GM19239 (cell line): ENCODE results near the gene CPXM1.
"Not testable (repeated sequence)": the region's sequence is repeated elsewhere in the genome, so short reads cannot be mapped to it uniquely, and the experiment has no call there.

Experiments used
- DNase-seq: peaks from one replicate; pipeline ENCODE4 v3.0.0; 2011; ENCODE audit warnings: low spot score; ENCODE audit not compliant: insufficient read length
- FAIRE-seq: peaks from 2 replicates; lab custom pipeline; 2011; peaks lifted over from hg19 to GRCh38; lab: Jason Lieb, UNC

The CPXM1 gene

DNA sequence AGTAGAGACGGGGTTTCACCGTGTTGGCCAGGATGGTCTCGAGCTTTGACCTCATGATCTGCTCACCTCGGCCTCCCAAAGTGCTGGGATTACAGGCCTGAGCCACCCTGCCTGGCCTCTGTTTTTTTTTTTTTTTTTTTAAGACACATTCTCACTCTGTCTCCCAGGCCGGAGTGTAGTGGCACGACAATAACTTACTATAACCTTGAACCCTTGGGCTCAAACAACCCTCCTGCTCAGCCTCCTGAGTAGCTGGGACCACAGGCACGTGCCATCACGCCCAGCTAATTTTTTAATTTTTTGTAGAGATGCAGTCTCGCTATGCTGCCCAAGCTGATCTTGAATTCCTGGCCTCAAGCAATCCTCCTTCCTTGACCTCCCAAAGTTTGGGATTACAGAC is 26.6 kb downstream of the CPXM1 start:
- DNase-seq (no peak), FAIRE-seq (no peak)

DNA sequence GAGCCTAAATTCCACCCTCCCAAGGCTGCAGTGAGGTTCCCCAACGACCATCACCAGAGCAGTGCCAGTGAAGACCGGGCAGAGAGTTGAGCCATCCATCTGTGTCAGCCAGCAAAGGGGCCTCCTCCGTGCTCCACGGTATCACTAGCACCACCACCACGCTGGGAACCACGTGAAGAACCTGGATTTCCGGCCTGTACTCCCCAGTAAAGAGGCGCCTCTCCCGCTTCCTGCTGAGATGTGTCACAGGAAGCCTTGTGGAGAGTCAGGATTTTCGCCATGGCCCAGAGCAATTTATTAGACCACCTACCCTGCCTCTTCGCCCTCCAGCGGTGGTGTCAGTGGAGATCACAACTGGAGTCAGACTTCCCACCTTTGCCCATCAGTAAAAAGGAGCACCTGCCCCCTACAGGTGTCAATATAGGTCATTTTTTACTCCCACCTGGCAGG is 28.8 kb downstream of the CPXM1 start:
- FAIRE-seq, result no peak
- DNase-seq, result no peak

DNA sequence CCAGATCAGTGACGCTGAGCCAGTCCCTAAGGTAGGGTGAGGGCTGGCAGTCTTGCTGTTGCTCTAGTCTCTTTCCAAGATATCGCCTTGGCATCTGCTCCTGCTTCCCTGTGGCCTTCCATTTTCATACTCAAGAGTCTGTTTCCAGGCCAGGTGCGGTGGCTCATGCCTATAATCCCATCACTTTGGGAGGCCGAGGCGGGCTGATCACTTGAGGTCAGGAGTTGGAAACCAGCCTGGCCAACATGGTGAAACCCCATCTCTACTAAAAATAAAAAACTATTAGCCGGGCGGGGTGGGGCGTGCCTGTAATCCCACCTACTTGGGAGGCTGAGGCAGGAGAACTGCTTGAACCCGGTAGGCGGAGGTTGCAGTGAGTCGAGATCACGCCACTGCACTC is 30.3 kb downstream of the CPXM1 start:
- DNase-seq, FAIRE-seq: not testable (repeated sequence)

GRCh38 chr20:2768632-2769015 is 31.8 kb downstream of the CPXM1 start:
- no peak for FAIRE-seq
- DNase-seq, result no peak

GRCh38 chr20:2767768-2768631 is 32.4 kb downstream of the CPXM1 start:
- FAIRE-seq, result no peak
- DNase-seq, result no peak

- no peak for FAIRE-seq
- no peak for DNase-seq
These were observed 37.2 kb downstream of the CPXM1 start for GRCh38 chr20:2763186-2763585.

- DNase-seq (no peak), FAIRE-seq (no peak)
These were observed 37.8 kb downstream of the CPXM1 start for GRCh38 chr20:2762578-2763131.

- DNase-seq (no peak), FAIRE-seq (no peak)
These were observed 38.5 kb downstream of the CPXM1 start for GRCh38 chr20:2761885-2762284.

- DNase-seq (no peak), FAIRE-seq (no peak)
These were observed 39.5 kb downstream of the CPXM1 start for GRCh38 chr20:2760952-2761305.

- FAIRE-seq, result no peak
- no peak for DNase-seq
These were observed 40.0 kb downstream of the CPXM1 start for GRCh38 chr20:2760297-2760951.

DNA sequence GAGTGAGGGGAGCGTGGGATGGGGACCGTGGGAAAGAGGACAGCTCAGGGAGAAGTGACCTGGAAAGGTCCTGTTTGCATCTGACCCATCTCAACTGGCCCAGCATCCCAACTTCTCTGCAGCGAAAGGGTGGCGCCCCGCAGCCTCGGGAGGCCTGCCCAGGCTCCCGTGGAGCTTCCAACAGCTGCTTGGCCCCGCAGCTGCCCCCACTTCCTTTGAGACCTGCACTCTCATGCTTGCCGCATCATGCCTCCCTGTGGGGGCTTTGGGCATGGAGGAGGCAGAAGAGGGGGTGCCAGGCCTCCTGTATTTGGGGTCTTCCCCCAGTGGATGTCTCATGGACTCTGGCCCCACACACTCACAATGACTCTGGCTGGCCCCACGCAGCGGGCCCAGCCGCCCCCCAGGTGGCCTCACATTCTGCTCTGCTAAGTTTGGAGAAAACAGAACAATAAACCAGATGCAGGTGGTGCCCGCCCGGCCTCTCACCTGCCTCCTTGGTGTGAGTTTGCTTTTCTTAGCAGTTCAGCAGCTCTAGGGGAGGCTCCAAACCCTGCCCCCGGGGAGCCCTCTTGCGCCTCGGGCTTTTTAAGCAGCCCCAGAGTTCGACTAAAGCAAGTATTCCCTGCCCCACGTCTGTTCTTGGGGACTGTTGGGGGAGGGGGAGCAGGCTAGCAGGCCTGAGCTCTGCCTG is 40.7 kb downstream of the CPXM1 start:
- DNase-seq (no peak), FAIRE-seq (no peak)

GRCh38 chr20:2759143-2759542 is 41.3 kb downstream of the CPXM1 start:
- FAIRE-seq, result no peak

DNA sequence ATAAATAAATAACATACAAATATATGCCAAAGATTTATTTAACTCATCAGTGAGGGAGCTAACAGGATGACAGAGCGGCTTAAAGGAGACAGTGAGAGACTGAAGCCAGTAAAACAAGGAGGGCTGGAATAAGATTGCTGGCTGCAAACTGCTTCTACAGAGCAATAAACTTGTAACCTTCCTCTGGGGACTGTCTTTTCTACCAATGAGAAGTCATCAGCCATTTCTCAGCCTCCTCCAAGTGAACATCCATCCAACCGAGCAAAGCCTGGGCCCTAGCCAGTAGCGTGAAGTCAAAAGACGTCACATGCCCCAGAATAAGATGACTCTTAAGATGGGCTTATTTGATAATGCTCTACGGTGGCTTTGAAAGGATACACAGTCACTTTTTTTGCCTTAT is 42.5 kb downstream of the CPXM1 start:
- DNase-seq (no peak), FAIRE-seq (no peak)

More at GRCh38 chr20:2759143-2759542, 41.3 kb downstream of the CPXM1 start:
- no peak for DNase-seq

DNA sequence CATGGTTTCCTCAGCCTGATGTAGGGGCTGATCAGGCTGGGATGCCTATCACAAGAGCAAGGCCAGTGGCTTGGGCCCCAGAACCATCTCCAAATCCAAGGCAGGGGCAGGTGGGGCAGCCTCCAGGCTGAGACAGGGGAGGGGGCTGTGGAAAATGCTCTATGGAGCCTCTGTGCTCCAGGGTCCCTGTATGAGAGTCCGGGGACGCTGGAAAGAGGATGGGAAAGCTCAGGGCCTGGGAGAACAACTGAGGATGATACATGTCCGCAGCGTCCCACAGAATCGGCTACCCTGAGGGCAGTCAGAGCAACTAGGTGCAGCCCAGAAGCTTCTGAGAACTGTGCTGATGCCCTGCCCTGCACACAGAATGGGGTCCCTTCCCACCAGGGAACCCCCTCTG is 43.4 kb downstream of the CPXM1 start:
- no peak for DNase-seq
- FAIRE-seq, result no peak

DNA sequence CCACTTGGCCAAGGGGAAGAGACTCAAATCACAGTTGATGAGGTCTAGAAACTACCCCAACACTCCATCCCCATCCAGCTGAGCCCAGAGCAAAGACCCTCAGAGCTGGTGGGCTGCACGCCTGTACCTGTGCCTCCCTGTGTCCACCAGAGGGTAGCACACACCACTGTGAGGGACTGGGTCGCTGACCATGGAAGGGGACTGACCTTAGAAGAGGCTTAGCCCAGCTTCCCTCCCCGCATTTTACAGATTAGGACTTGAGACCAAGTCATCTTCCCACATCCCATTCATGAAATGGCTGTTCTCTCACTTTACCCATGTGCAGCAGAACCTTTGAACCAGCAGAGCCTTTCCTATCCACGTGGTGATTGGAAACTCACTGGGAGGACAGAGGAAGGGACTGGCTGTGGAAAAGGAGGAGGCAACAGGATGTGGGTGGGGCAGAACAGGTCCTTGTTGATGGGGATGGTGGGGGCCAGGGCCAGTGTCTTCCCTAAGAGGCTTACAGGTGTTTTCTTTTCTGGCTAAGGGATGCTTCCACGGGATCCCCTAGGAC is 44.3 kb downstream of the CPXM1 start:
- FAIRE-seq (no peak), DNase-seq (no peak)

- DNase-seq (no peak), FAIRE-seq (no peak)
These were observed 44.9 kb downstream of the CPXM1 start for GRCh38 chr20:2755451-2756055.

- DNase-seq, result no peak
- FAIRE-seq, result no peak
These were observed 46.0 kb downstream of the CPXM1 start for GRCh38 chr20:2754424-2754823.

GRCh38 chr20:2753461-2754040 is 46.9 kb downstream of the CPXM1 start:
- FAIRE-seq (no peak), DNase-seq (no peak)

GRCh38 chr20:2752567-2753460 is 47.6 kb downstream of the CPXM1 start:
- FAIRE-seq, result no peak
- DNase-seq, result peak; percentile 64
